ENCODE data around the gene TMEM156.

GRCh38 chr4:39039108-39039507 is 6.9 kb upstream of the TMEM156 start:
- TF ChIP-seq, protein P1, sequence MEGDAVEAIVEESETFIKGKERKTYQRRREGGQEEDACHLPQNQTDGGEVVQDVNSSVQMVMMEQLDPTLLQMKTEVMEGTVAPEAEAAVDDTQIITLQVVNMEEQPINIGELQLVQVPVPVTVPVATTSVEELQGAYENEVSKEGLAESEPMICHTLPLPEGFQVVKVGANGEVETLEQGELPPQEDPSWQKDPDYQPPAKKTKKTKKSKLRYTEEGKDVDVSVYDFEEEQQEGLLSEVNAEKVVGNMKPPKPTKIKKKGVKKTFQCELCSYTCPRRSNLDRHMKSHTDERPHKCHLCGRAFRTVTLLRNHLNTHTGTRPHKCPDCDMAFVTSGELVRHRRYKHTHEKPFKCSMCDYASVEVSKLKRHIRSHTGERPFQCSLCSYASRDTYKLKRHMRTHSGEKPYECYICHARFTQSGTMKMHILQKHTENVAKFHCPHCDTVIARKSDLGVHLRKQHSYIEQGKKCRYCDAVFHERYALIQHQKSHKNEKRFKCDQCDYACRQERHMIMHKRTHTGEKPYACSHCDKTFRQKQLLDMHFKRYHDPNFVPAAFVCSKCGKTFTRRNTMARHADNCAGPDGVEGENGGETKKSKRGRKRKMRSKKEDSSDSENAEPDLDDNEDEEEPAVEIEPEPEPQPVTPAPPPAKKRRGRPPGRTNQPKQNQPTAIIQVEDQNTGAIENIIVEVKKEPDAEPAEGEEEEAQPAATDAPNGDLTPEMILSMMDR (IDR thresholded peaks at IDR 0.05): no peak
- TF ChIP-seq POLR2A (IDR thresholded peaks at IDR 0.05) (no peak), POLR2AphosphoS5 (IDR thresholded peaks at IDR 0.05) (no peak)
